GM03348 (cell line): ENCODE results near the gene ELF1.

Experiments used
- DNase-seq: peaks from one replicate; pipeline ENCODE4 v3.0.0; 2012; ENCODE audit warnings: low spot score

ELF1 gene

GRCh38 chr13:41019011-41019487, at the start of gene ELF1:
Gene ELF1 (minus strand): TSS chr13:41019316. CDS start chr13:40982054, 37,262 bp downstream.
- peak; percentile 34 for DNase-seq

- DNase-seq = peak; percentile 47
Measured at GRCh38 chr13:41065078-41065477, 46.0 kb upstream of the ELF1 start.

GRCh38 chr13:41064493-41064892, 45.4 kb upstream of the ELF1 start:
- DNase-seq = peak; percentile 65

GRCh38 chr13:41061914-41062837, 43.1 kb upstream of the ELF1 start:
- peak; percentile 75 for DNase-seq

GRCh38 chr13:41061075-41061913, 42.2 kb upstream of the ELF1 start, which contains the start of gene WBP4:
Gene WBP4 (plus strand): TSS chr13:41061509. CDS start chr13:41061674, 165 bp downstream.
- DNase-seq = peak; percentile 91

GRCh38 chr13:41060724-41061074, 41.6 kb upstream of the ELF1 start:
- DNase-seq = peak; percentile 78

- DNase-seq = peak; percentile 86
Measured at GRCh38 chr13:41060082-41060723, 41.1 kb upstream of the ELF1 start.

- DNase-seq = peak; percentile 7
Measured at GRCh38 chr13:41059456-41060081, 40.5 kb upstream of the ELF1 start.

GRCh38 chr13:41058295-41059070, 39.4 kb upstream of the ELF1 start:
- DNase-seq = peak; percentile 6

- no peak for DNase-seq
Measured at GRCh38 chr13:41056826-41057711, 38.0 kb upstream of the ELF1 start.

GRCh38 chr13:41056194-41056593, 37.1 kb upstream of the ELF1 start:
- no peak for DNase-seq

GRCh38 chr13:41054919-41055619, 36.0 kb upstream of the ELF1 start:
- DNase-seq = no peak

GRCh38 chr13:41054212-41054877, 35.2 kb upstream of the ELF1 start:
- peak; percentile 31 for DNase-seq

- DNase-seq = peak; percentile 53
Measured at GRCh38 chr13:41053384-41053826, 34.3 kb upstream of the ELF1 start.

GRCh38 chr13:41052441-41052840, 33.3 kb upstream of the ELF1 start:
- DNase-seq = no peak

GRCh38 chr13:41049480-41050440, 30.6 kb upstream of the ELF1 start:
- no peak for DNase-seq

- no peak for DNase-seq
Measured at GRCh38 chr13:41048640-41049039, 29.5 kb upstream of the ELF1 start.
